H1 (cell line): Measurements from ENCODE around the gene MED13.
"Not testable (repeated sequence)": the region's sequence is repeated elsewhere in the genome, so short reads cannot be mapped to it uniquely, and the experiment has no call there.

ENCODE experiments used
- ATF3 ChIP-seq: IDR thresholded peaks from 2 replicates; pipeline ENCODE4 v1.6.1; 2011; ENCODE audit warnings: low read depth, mild to moderate bottlenecking, low read length; ENCODE audit not compliant: insufficient read depth
- CEBPB ChIP-seq: IDR thresholded peaks from 2 replicates; pipeline ENCODE4 v1.6.1; 2012; ENCODE audit warnings: low read depth, low read length
- CHD2 ChIP-seq: IDR thresholded peaks from 2 replicates; pipeline ENCODE4 v1.6.1; 2012; ENCODE audit warnings: low read length, improper control_type of control experiment
- CTCF ChIP-seq, 3 experiments: IDR thresholded peaks; 1 replicate in 2 of 3; 2 replicates in 1 of 3; pipeline versions ENCODE4 v1.5.1 to v1.6.1; 2011; ENCODE audit warnings: low read length in 3 of 3, mild to moderate bottlenecking in 3 of 3, inconsistent platforms in 2 of 3, low read depth in 1 of 3, moderate library complexity in 1 of 3; ENCODE audit not compliant: insufficient read depth in 1 of 3; ENCODE audit errors: control extremely low read depth in 1 of 3
- EZH2 ChIP-seq: fragments of 200-600 bp; sonication (generic); IDR thresholded peaks from 2 replicates; pipeline ENCODE4 v1.7.1; 2012; ENCODE audit warnings: low read depth, mild to moderate bottlenecking, moderate library complexity, low read length, inconsistent platforms; ENCODE audit not compliant: severe bottlenecking
- GABPA ChIP-seq: IDR thresholded peaks from 2 replicates; pipeline ENCODE4 v1.6.1; 2011; ENCODE audit warnings: mild to moderate bottlenecking, low read length, moderate library complexity, borderline replicate concordance; ENCODE audit not compliant: insufficient read depth
- MAFK ChIP-seq: IDR thresholded peaks from 2 replicates; pipeline ENCODE4 v1.6.1; 2012; ENCODE audit warnings: low read depth, mild to moderate bottlenecking, improper control_type of control experiment, low read length
- MAX ChIP-seq: IDR thresholded peaks from 2 replicates; pipeline ENCODE4 v1.6.1; 2012; ENCODE audit warnings: inconsistent platforms
- POLR2AphosphoS5 ChIP-seq: IDR thresholded peaks from 2 replicates; pipeline ENCODE4 v1.6.1; 2011; ENCODE audit warnings: low read depth, low read length
- SIN3A ChIP-seq, 2 experiments: IDR thresholded peaks in 1 of 2; conservative IDR thresholded peaks in 1 of 2; 2 replicates each; pipeline ENCODE4 v1.6.1; 2011 to 2012; ENCODE audit warnings: low read length in 2 of 2, improper control_type of control experiment in 1 of 2, low read depth in 1 of 2, mild to moderate bottlenecking in 1 of 2
- SRF ChIP-seq: IDR thresholded peaks from 2 replicates; pipeline ENCODE4 v1.6.1; 2011; ENCODE audit warnings: mild to moderate bottlenecking, low read depth, low read length, moderate library complexity

GRCh38 chr17:62072855-62073254, 7.8 kb upstream of the MED13 start:
- not testable (repeated sequence) for TF ChIP-seq CEBPB; MAFK; GABPA; CTCF (IDR thresholded peaks at IDR 0.05; ENCODE audit: control extremely low read depth in 1 of 3, insufficient read depth in 1 of 3, low read depth in 1 of 3, low read length in 3 of 3); CHD2; MAX; EZH2; ATF3; SRF; SIN3A (conservative IDR thresholded peaks at IDR 0.05 in 1 of 2, IDR thresholded peaks at IDR 0.05 in 1 of 2; ENCODE audit: low read depth in 1 of 2, low read length in 2 of 2); POLR2AphosphoS5
